H1 (cell line): ENCODE measurements around the gene ETV5. TPM values are rescaled to one million over a fixed set of nuclear protein-coding genes. Genes with fewer than 3 reads are reported as not detected.

Experiments
- CTCF ChIA-PET: fragments of 300-600 bp; sonication (Branson Sonifier 250); formaldehyde crosslinking; loops from one replicate; lab custom pipeline; 2021; ENCODE audit not compliant: partially characterized antibody; lab: Charles Lee
- POLR2A ChIA-PET: fragments of 300-600 bp; sonication (Branson Sonifier 250); formaldehyde crosslinking; loops from one replicate; lab custom pipeline; 2021; ENCODE audit warnings: inconsistent platforms; ENCODE audit not compliant: partially characterized antibody; lab: Charles Lee
- DNase-seq, 2 experiments: peaks; one replicate each; pipeline versions ENCODE4 v3.0.0 to v3.0.0-alpha.2; 2010 to 2022; ENCODE audit warnings: low spot score in 2 of 2, low read depth in 1 of 2, mixed read lengths in 1 of 2
- FAIRE-seq: peaks from 2 replicates; lab custom pipeline; 2011; peaks lifted over from hg19 to GRCh38; lab: Jason Lieb, UNC
- H2AFZ ChIP-seq: 2 replicates; pipeline ENCODE4 v1.8.1; 2012; ENCODE audit warnings: low read length, inconsistent platforms
- H2AK5ac ChIP-seq: 2 replicates; pipeline ENCODE4 v1.6.1; 2013; ENCODE audit warnings: low read depth, low read length
- H2BK120ac ChIP-seq: replicated peaks from 2 replicates; pipeline ENCODE3; 2013; ENCODE audit warnings: low read depth, low read length, inconsistent platforms
- H2BK12ac ChIP-seq: 2 replicates; pipeline ENCODE4 v1.6.1; 2013; ENCODE audit warnings: low read depth, low read length
- H2BK15ac ChIP-seq: 2 replicates; pipeline ENCODE4 v1.6.1; 2013; ENCODE audit warnings: low read length
- H2BK20ac ChIP-seq: 2 replicates; pipeline ENCODE4 v1.6.1; 2013; ENCODE audit warnings: low read length
- H2BK5ac ChIP-seq: 2 replicates; pipeline ENCODE4 v1.6.1; 2013; ENCODE audit warnings: low read depth, low read length
- H3K14ac ChIP-seq: 2 replicates; pipeline ENCODE4 v1.6.1; 2013; ENCODE audit warnings: inconsistent platforms; ENCODE audit not compliant: insufficient read length
- H3K18ac ChIP-seq: 2 replicates; pipeline ENCODE4 v1.6.1; 2013; ENCODE audit warnings: low read length; ENCODE audit errors: extremely low read depth
- H3K23ac ChIP-seq: 2 replicates; pipeline ENCODE4 v1.6.1; 2013; ENCODE audit warnings: inconsistent platforms; ENCODE audit not compliant: insufficient read length
- H3K23me2 ChIP-seq: 2 replicates; pipeline ENCODE4 v1.6.1; 2013; ENCODE audit warnings: low read depth, low read length
- H3K27ac ChIP-seq: 2 replicates; pipeline ENCODE4 v1.6.1; 2011; ENCODE audit warnings: low read depth, low read length, inconsistent platforms
- H3K27me3 ChIP-seq, 4 experiments: replicated peaks in 1 of 4; 1 replicate in 1 of 4; 2 replicates in 3 of 4; pipeline versions ENCODE4 v1.6.1 to v1.8.1; 2011 to 2013; ENCODE audit warnings: low read length in 3 of 4, mild to moderate bottlenecking in 3 of 4, inconsistent platforms in 2 of 4, mixed read lengths in 2 of 4, moderate library complexity in 1 of 4; ENCODE audit not compliant: control insufficient read depth in 3 of 4, insufficient read depth in 3 of 4; ENCODE audit errors: extremely low read depth in 1 of 4
- H3K36me3 ChIP-seq, 4 experiments: 2 replicates each; pipeline versions ENCODE4 v1.6.1 to v1.8.1; 2011 to 2013; ENCODE audit warnings: mild to moderate bottlenecking in 4 of 4, low read length in 3 of 4, moderate library complexity in 2 of 4, control low read depth in 1 of 4, inconsistent platforms in 1 of 4; ENCODE audit not compliant: insufficient read depth in 4 of 4, control insufficient read depth in 2 of 4
- H3K4ac ChIP-seq: replicated peaks from 2 replicates; pipeline ENCODE3; 2013; ENCODE audit warnings: low read length, low read depth, mixed read lengths, inconsistent platforms; ENCODE audit not compliant: insufficient read length
- H3K4me1 ChIP-seq, 4 experiments: replicated peaks in 1 of 4; 1 replicate in 1 of 4; 2 replicates in 3 of 4; pipeline versions ENCODE4 v1.6.1 to v1.8.1; 2011 to 2013; ENCODE audit warnings: low read length in 3 of 4, inconsistent platforms in 2 of 4, mixed read lengths in 1 of 4; ENCODE audit not compliant: insufficient read depth in 4 of 4, control insufficient read depth in 3 of 4
- H3K4me2 ChIP-seq, 2 experiments: 2 replicates each; pipeline versions ENCODE4 v1.6.1 to v1.8.1; 2011 to 2013; ENCODE audit warnings: low read depth in 2 of 2, low read length in 2 of 2, control low read depth in 1 of 2, inconsistent platforms in 1 of 2, mild to moderate bottlenecking in 1 of 2; ENCODE audit not compliant: insufficient read depth in 1 of 2
- H3K4me3 ChIP-seq, 4 experiments: fragments of 200-600, 300-600 bp in 1 of 4; sonication (generic), shearing (Covaris generic), sonication (Bioruptor Twin) in 1 of 4; 2 replicates each; pipeline versions ENCODE4 v1.5.1 to v1.8.1; 2011 to 2016; ENCODE audit warnings: low read length in 4 of 4, low read depth in 3 of 4, control low read depth in 2 of 4, inconsistent platforms in 2 of 4, mild to moderate bottlenecking in 2 of 4, mixed read lengths in 1 of 4, moderate library complexity in 1 of 4; ENCODE audit not compliant: insufficient read depth in 2 of 4; ENCODE audit errors: extremely low read depth in 1 of 4
- H3K56ac ChIP-seq: replicated peaks from 2 replicates; pipeline ENCODE3; 2013; ENCODE audit warnings: low read depth, mild to moderate bottlenecking, mixed read lengths, low read length, inconsistent platforms; ENCODE audit not compliant: insufficient read length
- H3K79me1 ChIP-seq: 2 replicates; pipeline ENCODE4 v1.6.1; 2013; ENCODE audit warnings: low read depth, low read length, control low read depth
- H3K79me2 ChIP-seq, 2 experiments: 2 replicates each; pipeline versions ENCODE4 v1.6.1 to v1.8.1; 2012 to 2013; ENCODE audit warnings: low read length in 2 of 2, mild to moderate bottlenecking in 2 of 2, inconsistent platforms in 1 of 2; ENCODE audit not compliant: insufficient read depth in 2 of 2, control insufficient read depth in 1 of 2
- H3K9ac ChIP-seq, 4 experiments: replicated peaks in 1 of 4; 1 replicate in 1 of 4; 2 replicates in 3 of 4; pipeline versions ENCODE4 v1.6.1 to v1.8.1; 2011 to 2013; ENCODE audit warnings: low read depth in 3 of 4, low read length in 3 of 4, control low read depth in 2 of 4, mild to moderate bottlenecking in 2 of 4, moderate library complexity in 2 of 4, inconsistent platforms in 1 of 4; ENCODE audit errors: extremely low read depth in 1 of 4
- H3K9me3 ChIP-seq, 2 experiments: 2 replicates each; pipeline versions ENCODE4 v1.6.1 to v1.8.1; 2012 to 2013; ENCODE audit warnings: mild to moderate bottlenecking in 2 of 2, moderate library complexity in 2 of 2, control low read depth in 1 of 2, inconsistent platforms in 1 of 2, low read depth in 1 of 2, low read length in 1 of 2, mixed read lengths in 1 of 2; ENCODE audit not compliant: insufficient read depth in 2 of 2
- H4K20me1 ChIP-seq, 2 experiments: replicated peaks in 1 of 2; 2 replicates each; pipeline versions ENCODE3 to v1.8.1; 2011 to 2013; ENCODE audit warnings: inconsistent platforms in 2 of 2, low read length in 2 of 2, mild to moderate bottlenecking in 1 of 2; ENCODE audit not compliant: insufficient read depth in 2 of 2, control insufficient read depth in 1 of 2
- H4K5ac ChIP-seq: 2 replicates; pipeline ENCODE4 v1.6.1; 2013; ENCODE audit warnings: low read length, low read depth, mixed read lengths, inconsistent platforms; ENCODE audit not compliant: insufficient read length
- H4K8ac ChIP-seq: 2 replicates; pipeline ENCODE4 v1.8.0; 2013; ENCODE audit warnings: mild to moderate bottlenecking, moderate library complexity, low read length, inconsistent platforms; ENCODE audit not compliant: insufficient read depth; ENCODE audit errors: extremely low read depth
- H4K91ac ChIP-seq: replicated peaks from 2 replicates; pipeline ENCODE3; 2013; ENCODE audit warnings: low read length, mixed read lengths, inconsistent platforms; ENCODE audit not compliant: insufficient read length
- CBX5 ChIP-seq: fragments of 300-800, 300-1000 bp; sonication (generic); IDR thresholded peaks from 2 replicates; pipeline ENCODE4 v1.7.1; 2016; ENCODE audit warnings: antibody characterized with exemption, low read length, low read depth
- NANOG ChIP-seq: IDR thresholded peaks from 2 replicates; pipeline ENCODE4 v1.6.1; 2011; ENCODE audit warnings: low read length, low read depth, mild to moderate bottlenecking, inconsistent platforms; ENCODE audit not compliant: insufficient read depth, poor library complexity, severe bottlenecking
- USF2 ChIP-seq: IDR thresholded peaks from 2 replicates; pipeline ENCODE4 v1.6.1; 2011; ENCODE audit warnings: low read length, improper control_type of control experiment
- WGBS, 2 experiments: shearing (Covaris generic) in 1 of 2; methylation state at CpG; one replicate each; pipeline versions ENCODE4 v1.1.6 to v1.1.7; 2013 to 2015; ENCODE audit warnings: low lambda C conversion rate in 2 of 2, mixed read lengths in 2 of 2, inconsistent platforms in 1 of 2, low coverage in 1 of 2, missing lambda C conversion rate in 1 of 2; ENCODE audit not compliant: insufficient replicate concordance in 2 of 2, insufficient coverage in 1 of 2, insufficient read length in 1 of 2; ENCODE audit errors: extremely low coverage in 1 of 2, missing lambda C conversion rate in 1 of 2; 5-methylcytosine and 5-hydroxymethylcytosine counted together
- polyA plus RNA-seq, 7 experiments: library from polyadenylated mRNA; depleted of rRNA in 3 of 7; stranded (reverse) in 5 of 7; unstranded in 2 of 7; fragments of >200 nt in 5 of 7; fragments of 200-250 nt in 2 of 7; gene quantifications; 1 replicate in 5 of 7; 2 replicates in 1 of 7; 4 replicates in 1 of 7; pipeline versions ENCODE4 v1.2.1 to v1.2.3, GENCODE V29; 2011 to 2013; ENCODE audit warnings: missing spikeins in 2 of 7, mixed read lengths in 2 of 7
- total RNA-seq: library from RNA; stranded (reverse); fragmentation: NEBNext Ultra II Directional; extraction: Animal tissue kit (Norgen Biotek cat#: 25700); gene quantifications from 2 replicates; pipeline ENCODE4 v1.2.1, GENCODE V29; 2021

Gene ETV5
- total and polyA plus RNA-seq, 2 of the 8 experiments (the other 6 are each of a cell fraction or from before 2014, with no cell fraction given), result 13.1 to 36.9 TPM

GRCh38 chr3:186108106-186108940 is 566 bp downstream of the ETV5 start:
- peaks cover 0 to 6% of the 10 kb centered on the region in 2 experiments for H4K20me1 ChIP-seq
- ChIA-PET POLR2A (interaction anchor here (0.7 to 4.0 kb wide), 17 partner anchors 11 to 171 kb away, joined by 3 to 56 read pairs (median 5); no protein-coding TSS in a partner anchor), CTCF (interaction anchor here (0.8 to 1.0 kb wide), 2 partner anchors 102 to 134 kb away, joined by 3 to 4 read pairs; no protein-coding TSS in a partner anchor)
- no peak overlapping the region for H4K91ac ChIP-seq
- no peak overlapping the region for H2AK5ac ChIP-seq
- FAIRE-seq, result no peak
- no peak overlapping the region for H4K5ac ChIP-seq
- peaks cover 16% of the 10 kb centered on the region for H3K23me2 ChIP-seq
- H3K9me3 ChIP-seq, result no peaks in the 10 kb centered on the region
- WGBS, 2 experiments, result 1% methylated on average over 52 of the region's 69 CpGs; no CpG with 5 or more reads in 1 of the 2 experiments
- H2BK5ac ChIP-seq, result peak overlapping the region; percentile 24; the same call in 1 of the 2 replicates
- H3K4ac ChIP-seq, result no peak overlapping the region
- no peak overlapping the region for H3K14ac ChIP-seq
- no peak overlapping the region for H2BK20ac ChIP-seq
- H3K4me2 ChIP-seq, result peak overlapping the region; percentile 74 to 88
- H3K79me2 ChIP-seq, result peaks cover 0 to 21% of the 10 kb centered on the region in 2 experiments; a peak in 2 of 4 replicates
- no peak overlapping the region for H3K27ac ChIP-seq
- H3K23ac ChIP-seq, result no peak overlapping the region
- no peak overlapping the region for H2BK120ac ChIP-seq
- H2BK15ac ChIP-seq, result no peak overlapping the region; the same call in 1 of the 2 replicates
- no peaks in the 10 kb centered on the region for H3K79me1 ChIP-seq
- H3K4me1 ChIP-seq, result peaks cover 0 to 11% (median 7%) of the 10 kb centered on the region in 4 experiments; a peak in 6 of 7 replicates
- DNase-seq, result peak in 1 of 2 experiments; percentile 76
- H3K18ac ChIP-seq, result no peak overlapping the region; the same call in 1 of the 2 replicates
- H3K56ac ChIP-seq, result peak overlapping the region; percentile 47
- H3K9ac ChIP-seq, result peak overlapping the region; percentile 54 to 68 (median 62); a peak in 6 of 7 replicates
- H3K4me3 ChIP-seq, result peak overlapping the region; percentile 37 to 87 (median 74)
- no peak overlapping the region for H2BK12ac ChIP-seq
- H3K36me3 ChIP-seq, result no peaks in the 10 kb centered on the region; a peak in 2 of 8 replicates
- peaks cover 29 to 60% (median 45%) of the 10 kb centered on the region in 4 experiments for H3K27me3 ChIP-seq
- H4K8ac ChIP-seq, result peak overlapping the region; percentile 61; the same call in 1 of the 2 replicates
- no peak overlapping the region for H2AFZ ChIP-seq
- no peak for TF ChIP-seq CBX5
- no peak for TF ChIP-seq USF2
- TF ChIP-seq NANOG, result no peak
